NOMO-1 (cell line): ENCODE measurements around the gene DCD.
"Not testable (repeated sequence)": the region's sequence is repeated elsewhere in the genome, so short reads cannot be mapped to it uniquely, and the experiment has no call there.

Experiments
- DNase-seq, 2 experiments: peaks; one replicate each; lab custom pipeline; 2025; ENCODE audit not compliant: unreplicated experiment in 2 of 2; lab: John Stamatoyannopoulos, UW

Gene DCD

DNA sequence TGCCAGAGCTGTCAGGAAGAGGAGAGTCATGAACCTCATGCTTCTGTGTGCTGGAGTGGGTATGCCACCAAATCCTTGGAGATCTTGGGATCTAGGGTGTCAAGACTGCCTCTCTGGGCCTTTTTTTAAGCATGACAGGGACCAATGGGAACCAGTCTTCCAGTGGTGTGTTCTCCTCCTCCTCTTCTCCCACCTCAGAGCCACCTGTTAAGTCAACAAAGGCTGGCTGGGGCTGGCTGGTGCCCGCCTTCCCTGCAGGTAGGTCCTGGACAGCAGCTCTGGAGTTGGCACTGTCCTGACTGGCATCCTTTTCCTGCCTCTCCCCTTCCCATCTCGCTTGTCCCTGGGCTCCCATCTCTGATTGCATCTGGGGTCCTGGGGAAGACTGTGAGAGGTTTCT lies at the start of gene DCD:
Gene DCD, minus strand, starts transcription at position 101 of the 400 bp plus-strand sequence. Its CDS starts 62 bp downstream, at position 39.
- DNase-seq = no peak

DNA sequence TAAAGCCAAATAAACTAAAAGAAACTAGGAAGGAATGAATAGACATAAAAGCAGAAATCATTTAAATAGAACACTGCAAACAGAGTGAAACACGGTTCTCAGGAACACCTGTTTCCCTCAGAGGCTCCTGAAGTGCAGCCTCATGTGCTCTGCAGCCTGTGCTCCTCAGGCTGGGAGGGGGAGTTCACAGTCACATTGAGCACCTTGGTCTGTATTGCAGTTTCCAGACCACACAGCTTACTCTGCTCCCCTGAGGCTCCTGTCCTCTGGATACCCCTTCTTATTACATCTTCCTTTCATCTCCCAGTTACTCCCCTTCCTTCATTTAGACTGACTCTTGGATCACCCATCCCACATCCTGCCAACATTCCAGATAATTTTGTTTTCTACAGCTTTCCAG lies 49.7 kb upstream of the DCD start:
- DNase-seq = no peak

DNA sequence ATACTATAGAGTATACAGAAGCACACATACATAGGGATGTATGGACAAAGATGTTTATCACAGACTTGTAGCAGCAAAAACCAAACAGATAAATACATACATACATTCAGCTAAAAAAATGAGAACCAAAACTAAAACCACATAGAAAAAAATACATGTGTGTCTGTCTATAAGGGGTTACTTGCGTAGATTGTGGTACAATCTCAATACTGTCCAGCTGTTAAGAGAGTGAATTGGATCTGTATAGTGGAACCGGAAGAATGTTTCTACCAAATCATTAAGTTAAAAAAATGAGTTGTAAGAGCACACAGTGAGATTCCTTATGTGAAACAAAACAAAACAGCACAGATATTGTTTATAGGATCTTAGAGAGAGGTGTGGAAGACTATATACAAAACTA lies 44.2 kb upstream of the DCD start:
- no peak for DNase-seq

DNA sequence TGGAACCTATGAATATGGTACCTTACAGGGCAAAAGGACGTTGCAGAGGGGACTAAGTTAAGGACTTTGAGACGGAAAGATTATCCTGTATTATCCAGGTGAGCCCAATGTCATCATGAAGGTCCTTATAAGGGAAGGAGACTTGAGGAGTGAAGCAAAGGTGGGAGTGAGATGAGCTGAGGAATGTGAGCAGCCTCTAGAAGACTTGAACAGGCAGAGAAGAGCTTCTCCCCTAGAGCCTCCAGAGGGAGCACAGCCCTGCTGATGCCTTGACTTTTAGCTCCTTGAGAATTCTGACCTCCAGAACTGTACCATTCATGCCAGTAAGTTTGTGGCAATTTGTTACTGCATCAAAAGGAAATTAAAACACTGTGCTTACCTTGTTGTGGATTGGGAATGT lies 41.8 kb upstream of the DCD start:
- no peak for DNase-seq

DNA sequence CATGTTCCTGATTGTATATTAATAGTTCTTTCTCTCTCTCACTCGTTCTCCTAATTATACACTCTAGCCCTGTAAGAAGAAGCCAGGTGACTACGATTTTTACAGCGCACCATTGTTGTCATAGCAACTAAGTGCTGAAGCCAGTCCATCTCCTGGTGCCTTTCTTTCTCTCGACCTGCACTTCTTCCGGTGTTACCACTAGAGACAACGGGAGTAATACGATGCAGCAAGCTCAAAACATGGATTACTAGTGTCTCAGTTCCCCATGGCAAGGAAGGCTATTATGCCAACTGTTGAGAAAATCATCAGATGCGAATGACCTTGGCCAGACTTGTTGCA lies 40.8 kb upstream of the DCD start:
- no peak for DNase-seq

DNA sequence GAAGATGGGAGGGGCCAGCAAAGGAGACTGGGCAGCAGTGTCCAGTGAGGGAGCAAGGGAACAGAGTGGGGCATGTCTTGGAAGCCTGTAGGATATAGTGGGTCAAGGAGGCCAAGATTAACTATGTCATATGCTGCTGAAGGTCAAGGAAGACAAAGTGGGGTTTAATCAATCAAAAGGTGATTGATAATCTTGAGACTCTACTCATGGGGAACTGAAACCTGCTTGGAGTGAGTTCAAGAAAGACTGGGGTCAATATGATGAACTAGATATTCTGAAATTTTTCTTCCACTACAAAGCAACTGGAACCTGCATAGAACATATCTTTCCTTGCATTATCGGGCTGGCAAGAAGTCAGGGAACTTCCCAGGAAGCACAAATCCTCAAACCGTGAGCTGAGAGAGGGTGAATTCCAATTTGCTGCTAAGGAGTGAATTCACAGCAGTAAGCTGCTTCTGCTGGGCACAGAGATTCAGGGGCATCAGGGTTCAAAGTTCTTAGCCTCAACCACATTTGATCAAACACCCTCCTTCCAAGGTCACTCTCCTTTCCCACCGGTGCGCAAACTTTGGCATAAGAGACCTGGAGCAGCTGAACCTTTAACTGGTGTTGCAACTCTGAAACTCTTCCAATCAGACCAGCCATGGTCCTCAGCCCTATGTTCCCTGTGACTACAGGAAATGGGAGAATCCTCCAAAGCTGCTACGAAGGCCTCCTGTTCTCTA lies 40.3 kb upstream of the DCD start:
- DNase-seq = no peak

GRCh38 chr12:54684636-54685630 lies 36.8 kb upstream of the DCD start:
- DNase-seq = no peak

DNA sequence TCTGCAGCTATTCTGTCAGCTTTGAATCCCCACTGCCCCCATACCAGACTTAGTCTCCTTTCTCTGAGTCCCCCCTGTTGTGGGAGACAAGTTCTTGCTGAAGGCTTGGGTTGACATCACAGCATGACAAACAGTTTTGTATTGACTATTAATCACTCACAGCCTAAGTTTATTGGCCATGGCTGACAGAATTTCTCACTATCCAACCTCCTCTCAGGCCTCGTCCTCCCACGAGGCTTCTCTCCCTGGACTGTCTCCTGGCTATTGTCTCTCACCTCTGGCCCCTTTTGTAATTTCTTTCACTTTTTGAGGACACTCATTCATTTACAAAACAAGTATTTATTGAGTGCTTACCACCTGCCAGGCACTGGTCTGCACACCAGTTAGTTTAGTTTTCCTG lies 35.2 kb upstream of the DCD start:
- no peak for DNase-seq

- no peak for DNase-seq
These were observed 34.5 kb upstream of the DCD start for GRCh38 chr12:54682674-54683073.

- peak in 1 of 2 experiments; percentile 6 for DNase-seq
These were observed 32.2 kb upstream of the DCD start for GRCh38 chr12:54680374-54680773.

- no peak for DNase-seq
These were observed 30.0 kb upstream of the DCD start for GRCh38 chr12:54678131-54678530.

GRCh38 chr12:54667945-54668344 lies 19.8 kb upstream of the DCD start:
- no peak for DNase-seq

GRCh38 chr12:54666008-54666407 lies 17.8 kb upstream of the DCD start:
- DNase-seq = no peak

DNA sequence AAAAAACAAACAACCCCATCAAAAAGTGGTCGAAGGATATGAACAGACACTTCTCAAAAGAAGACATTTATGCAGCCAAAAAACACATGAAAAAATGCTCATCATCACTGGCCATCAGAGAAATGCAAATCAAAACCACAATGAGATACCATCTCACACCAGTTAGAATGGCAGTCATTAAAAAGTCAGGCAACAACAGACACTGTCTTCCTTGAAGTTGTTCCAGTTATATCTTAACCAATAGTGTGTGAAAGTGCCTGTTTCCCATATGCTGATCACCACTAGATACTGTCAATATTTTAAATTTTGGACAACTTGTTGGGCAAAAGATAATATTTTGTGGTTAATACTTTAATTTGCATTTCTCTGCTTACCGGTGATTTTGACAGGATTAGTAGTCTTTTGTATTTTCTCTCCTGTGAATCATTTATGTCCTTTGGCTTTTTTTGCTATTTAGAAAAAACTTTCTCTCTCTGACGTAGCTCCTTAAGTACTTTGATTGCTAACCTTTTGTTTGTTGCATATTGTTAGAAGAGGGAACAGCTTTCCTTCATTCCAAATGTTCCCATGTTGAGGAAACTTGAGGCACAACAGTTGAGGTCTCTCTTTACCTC lies 17.0 kb upstream of the DCD start:
- DNase-seq = not testable (repeated sequence)

DNA sequence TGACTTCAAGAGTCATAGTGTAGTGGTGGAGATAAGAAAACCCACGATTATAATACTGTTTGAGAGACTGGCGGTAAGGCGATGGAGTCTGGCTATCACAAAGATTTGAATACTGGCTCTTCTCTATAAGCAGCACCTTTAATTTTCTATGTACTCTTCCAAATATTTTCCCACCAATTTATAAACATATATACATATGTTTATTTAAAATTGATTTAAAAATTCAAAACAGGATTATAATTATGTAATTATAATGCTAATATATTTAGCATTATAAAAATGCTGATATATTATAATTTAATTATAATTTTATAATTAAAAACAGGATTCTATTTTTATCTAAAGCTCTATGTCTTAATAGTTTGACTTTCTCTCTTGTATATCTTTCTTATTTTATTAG lies 15.4 kb upstream of the DCD start:
- DNase-seq = no peak

- DNase-seq = peak; percentile 5 to 63
These were observed 13.9 kb upstream of the DCD start for GRCh38 chr12:54662026-54662425.

- DNase-seq = peak; percentile 20 to 81
These were observed 12.9 kb upstream of the DCD start for GRCh38 chr12:54661048-54661447.

DNA sequence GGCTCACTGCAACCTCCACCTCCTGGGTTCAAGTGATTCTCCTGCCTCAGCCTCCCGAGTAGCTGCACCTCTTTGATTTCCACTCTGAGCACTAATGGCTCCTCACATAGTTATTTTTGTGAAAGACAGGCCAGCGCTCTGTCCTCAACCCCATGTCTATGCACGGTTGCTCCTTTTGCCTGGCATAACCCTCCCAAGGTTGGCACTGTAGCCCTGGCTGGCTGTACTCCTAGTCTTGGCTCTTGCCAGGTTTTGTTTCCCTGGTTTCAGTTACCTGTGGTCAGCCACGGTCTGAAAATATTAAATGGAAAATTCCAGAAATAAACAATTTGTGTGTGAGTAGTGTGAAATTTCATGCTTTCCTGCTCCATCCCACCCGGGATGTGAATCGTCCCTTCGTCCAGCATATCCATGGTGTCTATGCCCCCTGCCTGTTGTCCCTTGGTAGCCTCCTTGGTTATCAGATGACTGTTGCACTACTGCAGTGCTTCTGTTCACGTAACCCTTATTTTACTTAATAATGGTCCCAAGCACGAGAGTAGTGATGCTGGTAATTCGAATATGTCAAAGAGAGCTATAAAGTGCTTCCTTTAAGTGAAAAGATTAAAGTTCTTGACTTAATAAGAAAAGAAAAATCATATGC lies 12.3 kb upstream of the DCD start:
- DNase-seq = no peak

- peak; percentile 40 to 48 for DNase-seq
These were observed 10.4 kb upstream of the DCD start for GRCh38 chr12:54658306-54659264.

- DNase-seq = no peak
These were observed 9.0 kb upstream of the DCD start for GRCh38 chr12:54657105-54657607.
